Measurements from ENCODE around the gene ADRA2A.

The ADRA2A gene

GRCh38 chr10:111076682-111077478, at the start of gene ADRA2A:
ADRA2A (plus strand) TSS chr10:111077029; CDS start chr10:111077997, 968 bp downstream.
- DNase-seq (ENCODE audit: low read depth in 2 of 2) = peak in 1 of 2 donors; percentile 20

DNA sequence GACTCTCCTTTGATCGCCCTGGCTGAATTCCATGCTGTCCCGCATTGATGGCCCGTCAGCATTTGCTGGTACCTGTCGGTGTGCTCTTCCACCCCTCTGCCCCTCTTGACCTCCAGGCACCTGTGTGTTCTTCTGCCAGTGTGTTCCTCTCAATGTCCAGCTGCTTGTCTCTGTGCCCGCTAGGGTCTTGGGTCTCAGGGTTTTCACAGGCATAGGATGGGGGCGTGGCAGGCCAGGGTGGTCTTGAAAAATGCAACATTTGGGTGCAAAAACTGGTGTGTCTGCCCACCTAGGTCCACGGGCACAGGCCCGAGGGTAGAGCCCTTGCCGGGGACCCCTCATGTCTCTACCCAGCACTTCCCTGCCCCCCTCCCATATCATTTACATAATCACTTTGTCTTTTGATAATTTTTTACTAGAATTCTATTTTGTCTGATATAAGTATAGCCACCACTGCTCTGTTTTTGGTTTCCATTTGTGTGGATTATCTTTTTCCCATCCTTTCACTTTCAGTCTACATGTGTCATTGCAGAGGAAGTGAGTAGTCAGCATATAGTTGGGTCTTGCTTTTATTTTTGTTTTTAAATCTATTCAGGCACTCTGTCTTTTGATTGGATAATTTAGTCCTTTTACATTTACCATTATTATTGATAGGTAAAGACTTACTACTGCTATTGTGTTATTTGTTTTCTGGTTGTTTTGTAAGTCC, 46.6 kb upstream of the ADRA2A start:
- DNase-seq (ENCODE audit: low read depth in 2 of 2) = no peak

DNA sequence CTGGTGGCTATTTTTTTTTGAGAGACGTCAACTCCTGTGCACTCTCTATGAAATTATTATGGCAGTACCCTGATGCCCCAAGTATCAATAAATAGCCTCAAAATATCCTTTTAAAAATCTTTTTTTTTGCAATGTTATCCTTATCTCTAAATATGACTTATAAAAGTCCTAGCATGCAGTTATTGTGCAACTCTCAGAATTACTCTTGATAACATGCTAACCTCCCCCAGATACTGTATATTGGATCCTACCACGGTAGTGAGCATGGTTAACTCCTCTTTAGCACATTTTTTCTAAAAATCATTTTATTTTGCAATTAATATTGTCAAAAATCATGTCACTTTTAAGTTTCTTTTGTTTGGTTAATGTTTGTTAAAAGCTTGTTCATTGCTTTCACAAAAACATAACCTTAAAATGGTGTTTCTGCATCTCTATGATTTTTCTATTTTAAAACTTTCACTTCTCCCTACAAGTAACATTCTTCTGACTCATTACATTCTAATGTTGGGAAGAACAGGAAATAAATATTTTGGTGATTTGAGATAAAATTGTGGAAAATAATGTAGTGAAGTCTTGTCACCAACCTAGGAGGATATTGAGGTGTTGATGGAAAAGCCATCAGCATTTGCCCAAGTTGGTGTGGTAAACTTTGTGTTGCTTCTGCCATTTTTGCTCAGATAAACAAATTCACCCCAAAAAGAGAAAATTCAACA, 42.1 kb upstream of the ADRA2A start:
- no peak for DNase-seq (ENCODE audit: low read depth in 2 of 2)

- no peak for DNase-seq (ENCODE audit: low read depth in 2 of 2)
These were observed 41.3 kb upstream of the ADRA2A start for GRCh38 chr10:111035542-111035941.

DNA sequence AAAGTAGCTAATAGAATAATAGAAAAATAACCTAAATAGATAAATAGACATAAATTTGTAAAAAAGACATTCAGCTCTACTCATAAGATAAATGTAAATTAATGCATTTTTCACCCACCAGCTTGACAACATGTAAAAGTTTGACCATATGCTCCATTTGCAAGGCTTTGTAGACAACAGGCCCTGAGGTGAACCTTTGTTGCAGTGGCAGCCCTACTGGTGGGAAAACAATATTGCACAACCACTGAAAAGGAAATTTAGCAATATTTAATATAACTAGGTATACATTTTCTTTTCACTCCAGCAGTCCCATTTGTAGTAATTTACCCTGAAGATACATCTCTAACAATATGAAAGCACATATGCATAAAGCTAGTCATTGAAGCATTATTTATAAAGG, 39.0 kb upstream of the ADRA2A start:
- no peak for DNase-seq (ENCODE audit: low read depth in 2 of 2)

- no peak for DNase-seq (ENCODE audit: low read depth in 2 of 2)
These were observed 37.3 kb upstream of the ADRA2A start for GRCh38 chr10:111039522-111039921.

DNA sequence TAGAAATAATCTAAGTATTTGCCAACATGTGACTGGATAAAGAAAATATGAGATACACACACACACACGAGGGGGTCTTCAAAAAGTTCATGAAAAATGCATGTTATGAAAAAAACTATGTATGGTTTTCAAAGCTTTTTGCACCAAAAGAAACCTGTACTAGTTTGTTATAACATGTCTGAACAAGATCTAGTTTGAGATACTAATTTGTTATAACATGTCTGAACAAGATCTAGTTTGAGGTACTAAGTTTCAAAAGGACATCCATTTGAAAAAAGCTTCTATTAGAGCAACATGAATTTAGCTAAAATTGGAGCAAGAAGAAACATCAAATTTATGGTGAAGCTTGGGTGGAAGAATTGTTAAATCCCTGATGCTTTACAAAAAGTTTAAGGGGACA, 19.8 kb upstream of the ADRA2A start:
- DNase-seq (ENCODE audit: low read depth in 2 of 2) = no peak

DNA sequence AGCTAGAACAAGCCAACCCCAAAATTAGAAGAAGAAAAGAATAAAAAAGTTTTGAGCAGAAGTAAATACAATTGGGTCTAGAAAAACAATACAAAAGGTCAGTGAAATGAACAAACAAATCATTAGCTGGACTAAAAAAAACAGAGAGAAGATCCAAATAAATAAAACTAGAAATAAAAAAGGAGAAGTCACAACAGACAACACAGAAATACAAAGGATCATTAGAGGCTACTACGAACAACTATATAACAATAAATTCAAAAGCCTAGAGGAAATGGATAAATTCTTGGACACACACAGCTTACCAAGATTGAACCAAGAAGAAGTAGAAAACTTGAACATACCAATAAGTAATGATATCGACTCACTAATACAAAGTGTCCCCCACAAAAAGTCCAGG, 13.4 kb upstream of the ADRA2A start:
- DNase-seq (ENCODE audit: low read depth in 2 of 2) = no peak

DNA sequence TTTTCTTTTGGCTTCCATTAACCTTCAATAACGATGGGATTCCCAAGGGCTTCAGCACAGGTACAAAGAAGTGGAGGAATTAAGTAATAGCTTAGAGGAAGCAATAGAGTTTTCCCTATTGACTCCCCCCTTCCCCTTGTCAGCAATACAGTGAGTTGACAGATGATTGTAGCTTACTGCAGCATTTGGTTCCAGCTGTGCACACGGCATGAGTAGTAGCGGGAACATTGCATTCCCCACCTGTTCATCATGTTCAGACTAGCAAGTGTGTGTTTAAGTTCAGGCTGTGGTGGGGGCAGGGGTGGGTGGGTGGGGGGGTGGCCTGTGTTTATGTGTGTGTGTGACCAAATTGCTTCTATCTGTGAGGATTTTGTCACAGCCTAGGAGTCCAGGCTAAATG, 4.6 kb upstream of the ADRA2A start:
- DNase-seq (ENCODE audit: low read depth in 2 of 2) = no peak

DNA sequence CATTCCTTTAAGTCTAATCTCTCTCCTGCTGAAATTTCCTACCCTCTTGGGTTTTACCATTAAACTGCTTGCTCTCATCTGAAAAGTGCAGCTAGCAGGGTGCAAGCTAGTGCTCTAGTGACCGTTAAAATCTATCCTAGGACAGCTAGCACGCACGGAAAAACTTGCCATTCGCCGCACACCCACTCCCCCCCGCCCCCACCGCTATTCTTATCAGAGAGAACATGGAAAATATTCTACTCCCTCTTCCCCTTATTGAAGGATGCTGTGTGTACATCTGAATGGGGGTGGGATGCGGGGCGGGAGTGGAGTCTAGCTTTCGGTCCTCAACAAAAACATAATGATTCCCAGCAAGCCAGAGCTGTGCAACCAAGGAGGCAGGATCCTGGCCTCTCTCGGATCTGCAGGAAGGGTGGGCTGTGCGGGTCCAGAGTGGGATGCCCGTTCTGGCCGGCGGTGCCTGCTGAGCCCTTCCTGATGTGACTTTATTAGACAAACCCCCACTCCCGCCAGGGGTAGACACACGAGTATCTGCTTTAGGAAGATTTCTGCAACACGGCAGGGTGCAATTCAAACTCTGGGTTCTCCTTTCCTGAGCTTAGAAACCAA, 1.1 kb upstream of the ADRA2A start:
- DNase-seq (ENCODE audit: low read depth in 2 of 2) = no peak

- peak; percentile 13 to 53 for DNase-seq (ENCODE audit: low read depth in 2 of 2)
These were observed 593 bp upstream of the ADRA2A start for GRCh38 chr10:111076191-111076681.

DNA sequence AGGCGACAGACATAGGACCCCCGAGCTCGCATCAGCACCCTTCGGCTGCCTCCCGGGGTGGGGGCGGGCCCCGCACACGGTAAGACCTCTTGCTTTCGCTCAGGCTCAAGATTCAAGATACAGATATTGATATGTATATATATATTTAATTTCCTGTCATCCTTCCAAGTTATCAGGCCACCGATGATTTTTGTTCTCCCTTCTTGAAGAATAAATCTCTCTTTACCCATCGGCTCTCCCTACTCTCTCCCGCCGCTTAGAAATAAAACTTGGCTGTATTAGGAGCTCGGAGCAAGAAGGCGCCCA, 603 bp downstream of the ADRA2A start:
- DNase-seq (ENCODE audit: low read depth in 2 of 2) = no peak

GRCh38 chr10:111077785-111078504, 1.1 kb downstream of the ADRA2A start:
- DNase-seq (ENCODE audit: low read depth in 2 of 2) = no peak

DNA sequence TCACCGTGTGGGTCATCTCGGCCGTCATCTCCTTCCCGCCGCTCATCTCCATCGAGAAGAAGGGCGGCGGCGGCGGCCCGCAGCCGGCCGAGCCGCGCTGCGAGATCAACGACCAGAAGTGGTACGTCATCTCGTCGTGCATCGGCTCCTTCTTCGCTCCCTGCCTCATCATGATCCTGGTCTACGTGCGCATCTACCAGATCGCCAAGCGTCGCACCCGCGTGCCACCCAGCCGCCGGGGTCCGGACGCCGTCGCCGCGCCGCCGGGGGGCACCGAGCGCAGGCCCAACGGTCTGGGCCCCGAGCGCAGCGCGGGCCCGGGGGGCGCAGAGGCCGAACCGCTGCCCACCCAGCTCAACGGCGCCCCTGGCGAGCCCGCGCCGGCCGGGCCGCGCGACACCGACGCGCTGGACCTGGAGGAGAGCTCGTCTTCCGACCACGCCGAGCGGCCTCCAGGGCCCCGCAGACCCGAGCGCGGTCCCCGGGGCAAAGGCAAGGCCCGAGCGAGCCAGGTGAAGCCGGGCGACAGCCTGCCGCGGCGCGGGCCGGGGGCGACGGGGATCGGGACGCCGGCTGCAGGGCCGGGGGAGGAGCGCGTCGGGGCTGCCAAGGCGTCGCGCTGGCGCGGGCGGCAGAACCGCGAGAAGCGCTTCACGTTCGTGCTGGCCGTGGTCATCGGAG, 1.8 kb downstream of the ADRA2A start:
- no peak for DNase-seq (ENCODE audit: low read depth in 2 of 2)

GRCh38 chr10:111079241-111079760, 2.5 kb downstream of the ADRA2A start:
- no peak for DNase-seq (ENCODE audit: low read depth in 2 of 2)

GRCh38 chr10:111079781-111080180, 3.0 kb downstream of the ADRA2A start:
- no peak for DNase-seq (ENCODE audit: low read depth in 2 of 2)

GRCh38 chr10:111080224-111080623, 3.4 kb downstream of the ADRA2A start:
- no peak for DNase-seq (ENCODE audit: low read depth in 2 of 2)

DNA sequence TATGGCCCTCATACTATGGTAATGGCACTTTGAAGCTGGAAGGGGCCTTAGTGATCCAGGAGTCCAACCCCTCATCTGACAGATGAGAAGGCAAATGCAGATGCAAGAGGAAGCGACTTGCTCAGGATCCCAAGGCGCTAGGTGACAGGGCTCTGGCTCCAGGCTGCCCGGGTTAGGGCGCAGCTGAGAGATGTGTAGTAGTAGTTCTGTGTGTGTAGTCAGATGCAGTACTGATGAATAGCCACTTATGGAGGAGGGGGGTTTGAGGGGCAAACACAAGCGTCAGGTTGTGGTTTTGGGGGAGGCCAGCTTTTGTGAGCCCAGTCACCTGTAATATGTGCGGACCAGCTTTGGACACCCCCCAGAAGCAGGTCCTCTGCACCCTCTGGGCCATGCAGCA, 4.8 kb downstream of the ADRA2A start:
- no peak for DNase-seq (ENCODE audit: low read depth in 2 of 2)

GRCh38 chr10:111082102-111082975, 5.5 kb downstream of the ADRA2A start:
- no peak for DNase-seq (ENCODE audit: low read depth in 2 of 2)
